Measurements from ENCODE around the gene MAMSTR.
A peak's percentile ranks its signal among the peaks of the same experiment; 100 is the strongest.
"Not testable (repeated sequence)": the region's sequence is repeated elsewhere in the genome, so short reads cannot be mapped to it uniquely, and the experiment has no call there.

The MAMSTR gene

DNA sequence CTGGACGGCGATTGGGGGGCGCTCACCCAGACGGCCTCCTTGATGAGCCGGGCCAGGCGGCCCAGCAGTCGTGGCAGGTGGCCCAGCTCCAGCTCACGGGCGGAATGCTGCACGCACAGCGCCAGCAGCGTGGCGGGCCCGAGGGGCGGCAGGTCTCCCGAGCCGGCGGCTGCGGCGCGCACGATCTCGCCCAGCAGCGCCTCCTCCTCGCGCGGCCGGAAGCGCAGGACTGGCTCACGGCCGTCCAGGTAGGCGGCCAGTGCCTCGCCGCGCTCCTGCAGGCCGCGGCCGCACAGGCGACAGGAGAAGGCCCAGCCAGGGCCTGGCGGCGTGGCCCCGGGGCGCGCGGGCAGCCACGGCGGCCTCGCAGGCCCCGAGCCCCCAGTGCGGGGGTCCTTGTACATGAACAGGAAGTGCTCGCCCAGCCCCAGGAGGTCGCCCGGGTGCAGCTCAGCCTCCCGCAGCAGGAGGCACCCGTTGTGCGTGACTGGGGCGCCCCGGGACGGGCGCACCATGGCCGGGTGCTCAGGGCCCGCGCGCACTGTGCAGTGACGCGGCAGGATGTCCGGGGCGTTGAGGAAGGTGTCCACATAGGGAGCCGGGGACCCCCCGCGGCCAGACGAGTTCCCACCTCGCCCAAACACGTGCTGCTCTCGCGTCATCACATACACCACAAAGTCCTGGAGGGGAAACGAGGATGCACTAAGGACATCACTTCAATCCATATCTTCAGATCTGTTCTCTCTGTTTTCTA is 9.6 kb upstream of the MAMSTR start:
- Histone ChIP-seq H3K27me3 (no peaks in the 10 kb centered on the region), H3K4me3 (no peak overlapping the region; a peak in 1 of 20 replicates), H3K4me1 (peaks cover 26 to 34% (median 30%) of the 10 kb centered on the region in 10 experiments), H3K4me2 (no peak overlapping the region), H3K9me3 (replicated peaks in 1 of 11) (peaks cover 31 to 64% (median 57%) of the 10 kb centered on the region in 11 experiments), H4K20me1 (no peaks in the 10 kb centered on the region), H3K27ac (no peak overlapping the region), H3K9ac (no peak overlapping the region), H3K36me3 (peaks cover 5 to 91% (median 86%) of the 10 kb centered on the region in 11 experiments; a peak in 21 of 22 replicates)
- no peak for TF ChIP-seq Cebpa-rat (IDR thresholded peaks at IDR 0.05)

GRCh38 chr19:48726556-48726955 is 7.0 kb upstream of the MAMSTR start:
- H3K4me3 ChIP-seq = peak overlapping the region in 5 of 10 experiments; percentile 13 to 50 (median 35); a peak in 8 of 20 replicates
- peaks cover 4 to 91% (median 82%) of the 10 kb centered on the region in 11 experiments; a peak in 21 of 22 replicates for H3K36me3 ChIP-seq
- peaks cover 26 to 38% (median 35%) of the 10 kb centered on the region in 10 experiments for H3K4me1 ChIP-seq
- H3K27me3 ChIP-seq = no peaks in the 10 kb centered on the region
- peaks cover 31 to 61% (median 55%) of the 10 kb centered on the region in 11 experiments for H3K9me3 ChIP-seq (replicated peaks in 1 of 11)
- no peak for TF ChIP-seq Cebpa-rat (IDR thresholded peaks at IDR 0.05)
- no peaks in the 10 kb centered on the region for H4K20me1 ChIP-seq
- H3K4me2 ChIP-seq = peak overlapping the region; percentile 49 to 86 (median 66); a peak in 19 of 22 replicates
- H3K9ac ChIP-seq = peak overlapping the region in 2 of 11 experiments; percentile 71 to 72; a peak in 2 of 22 replicates
- peak overlapping the region; percentile 80 to 93 (median 87); a peak in 21 of 22 replicates for H3K27ac ChIP-seq

DNA sequence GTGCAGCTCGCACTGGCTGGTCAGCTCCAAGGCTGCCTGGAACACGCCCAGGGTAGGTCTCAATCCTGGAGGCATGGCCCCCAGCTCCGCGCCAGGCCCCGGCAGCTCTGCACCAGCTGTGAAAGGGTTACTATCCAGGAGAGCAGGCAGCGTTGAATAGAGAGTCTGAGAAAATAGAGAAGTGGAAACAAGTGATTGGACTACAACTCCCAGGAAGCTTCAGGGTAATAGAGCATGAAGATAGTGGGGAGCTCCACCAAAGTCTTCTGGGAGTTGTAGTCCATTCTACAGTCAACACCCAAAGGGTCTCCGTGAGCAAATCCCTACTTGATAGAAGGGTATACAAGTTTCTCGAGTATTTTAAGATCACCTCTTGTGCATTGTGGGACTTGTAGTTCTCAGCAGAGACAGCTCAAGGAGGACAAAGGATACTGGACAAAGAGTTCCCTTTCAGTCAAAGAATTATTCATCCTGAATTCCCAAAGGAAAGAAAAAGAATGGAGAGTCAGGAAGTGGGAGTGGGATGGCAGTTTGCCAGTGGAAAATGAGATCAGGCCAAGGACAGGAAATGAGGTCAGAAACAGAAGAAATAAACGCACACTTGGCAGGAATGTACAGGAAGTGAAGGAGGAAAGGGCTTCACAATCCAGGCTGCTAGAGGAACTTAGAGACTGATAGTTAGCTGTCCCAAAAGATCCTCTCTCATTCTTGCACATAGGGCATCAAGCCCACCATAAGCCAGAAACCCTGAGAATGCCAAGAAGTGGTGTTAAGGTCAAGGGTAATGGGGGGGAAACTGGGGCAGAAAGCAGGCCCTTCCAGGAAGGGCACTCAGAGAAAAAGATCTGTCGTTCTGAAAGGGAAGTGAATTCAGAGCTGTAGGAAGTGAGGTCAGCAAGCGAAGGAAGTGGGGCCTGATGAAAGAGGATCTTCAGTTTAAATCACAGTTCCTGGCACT is 5.5 kb upstream of the MAMSTR start:
- H3K4me2 ChIP-seq = peak overlapping the region; percentile 49 to 86 (median 66)
- peak overlapping the region; percentile 60 to 76 (median 71); a peak in 21 of 22 replicates for H3K9ac ChIP-seq
- TF ChIP-seq Cebpa-rat (IDR thresholded peaks at IDR 0.05) = no peak
- no peaks in the 10 kb centered on the region for H3K27me3 ChIP-seq
- peaks cover 31 to 46% (median 41%) of the 10 kb centered on the region in 11 experiments for H3K9me3 ChIP-seq (replicated peaks in 1 of 11)
- peaks cover 30 to 48% (median 44%) of the 10 kb centered on the region in 10 experiments for H3K4me1 ChIP-seq
- no peaks in the 10 kb centered on the region for H4K20me1 ChIP-seq
- H3K36me3 ChIP-seq = peaks cover 0 to 80% (median 68%) of the 10 kb centered on the region in 11 experiments; a peak in 20 of 22 replicates
- H3K27ac ChIP-seq = peak overlapping the region; percentile 80 to 93 (median 87)
- H3K4me3 ChIP-seq = peak overlapping the region in 6 of 10 experiments; percentile 2 to 44 (median 30); a peak in 4 of 20 replicates

DNA sequence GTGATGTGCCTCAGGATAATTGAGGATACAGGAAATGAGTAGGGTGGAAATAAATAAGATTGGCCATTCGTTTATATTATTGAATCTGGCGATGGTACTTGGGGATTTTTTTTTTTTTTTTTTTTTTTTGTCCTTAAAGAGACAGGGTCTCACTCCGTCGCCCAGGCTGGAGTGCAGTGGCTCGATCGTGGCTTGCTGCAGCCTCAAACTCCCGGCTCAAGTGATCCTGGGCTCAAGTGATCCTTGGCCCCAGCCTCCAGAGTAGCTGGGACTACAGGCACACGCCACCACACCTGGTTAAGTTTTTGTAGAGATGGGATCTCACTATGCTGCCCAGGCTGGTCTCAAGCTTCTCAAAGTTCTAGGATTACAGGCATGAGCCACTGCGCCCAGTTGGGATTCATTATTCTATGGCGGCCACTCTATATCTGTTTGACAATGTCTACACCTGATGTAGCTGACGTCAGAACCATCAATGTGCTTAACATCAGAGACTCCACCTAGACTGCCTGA is 2.7 kb upstream of the MAMSTR start:
- H3K4me3 ChIP-seq = no peak overlapping the region
- H3K27me3 ChIP-seq = no peaks in the 10 kb centered on the region
- H3K9me3 ChIP-seq (replicated peaks in 1 of 11) = peaks cover 14 to 23% (median 16%) of the 10 kb centered on the region in 11 experiments; a peak in 21 of 22 replicates
- H3K9ac ChIP-seq = no peak overlapping the region
- H3K36me3 ChIP-seq = peaks cover 0 to 51% (median 39%) of the 10 kb centered on the region in 11 experiments; a peak in 19 of 22 replicates
- no peak overlapping the region for H3K27ac ChIP-seq
- H3K4me2 ChIP-seq = no peak overlapping the region
- no peaks in the 10 kb centered on the region for H4K20me1 ChIP-seq
- TF ChIP-seq Cebpa-rat (IDR thresholded peaks at IDR 0.05) = no peak
- peaks cover 33 to 61% (median 55%) of the 10 kb centered on the region in 10 experiments for H3K4me1 ChIP-seq

- Histone ChIP-seq H3K27ac (peak overlapping the region; percentile 14 to 90 (median 81); a peak in 21 of 22 replicates), H3K9ac (peak overlapping the region; percentile 23 to 85 (median 79); a peak in 21 of 22 replicates), H3K36me3 (peaks cover 0 to 36% (median 26%) of the 10 kb centered on the region in 11 experiments; a peak in 14 of 22 replicates), H4K20me1 (no peaks in the 10 kb centered on the region), H3K4me1 (peaks cover 21 to 53% (median 41%) of the 10 kb centered on the region in 10 experiments), H3K27me3 (no peaks in the 10 kb centered on the region), H3K4me3 (peak overlapping the region; percentile 47 to 72 (median 59)), H3K9me3 (replicated peaks in 1 of 11) (peaks cover 0 to 8% (median under 1%) of the 10 kb centered on the region in 11 experiments; a peak in 16 of 22 replicates), H3K4me2 (peak overlapping the region; percentile 65 to 93 (median 79))
- no peak for TF ChIP-seq Cebpa-rat (IDR thresholded peaks at IDR 0.05)
Observed at GRCh38 chr19:48720613-48721296, 1.2 kb upstream of the MAMSTR start.

DNA sequence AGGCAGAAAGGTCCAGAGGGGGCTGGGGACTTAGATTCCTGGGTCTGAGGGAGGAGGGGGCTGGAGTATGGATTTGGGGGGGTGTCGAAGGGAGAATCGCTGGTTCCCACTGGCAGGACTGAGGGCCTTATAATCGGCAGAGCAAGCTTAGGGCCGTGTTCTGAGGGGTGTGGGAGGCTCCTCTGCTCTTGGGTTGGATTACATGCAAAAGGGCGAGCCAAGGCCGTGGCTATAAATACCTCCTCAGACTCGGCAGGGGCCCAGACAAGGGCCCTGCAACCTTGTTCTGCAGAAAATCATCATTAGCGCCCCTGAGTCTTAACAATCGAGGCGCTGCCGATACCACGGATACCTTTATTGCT is 707 bp upstream of the MAMSTR start:
- Histone ChIP-seq H3K36me3 (peaks cover 0 to 35% (median 26%) of the 10 kb centered on the region in 11 experiments; a peak in 14 of 22 replicates), H3K9me3 (replicated peaks in 1 of 11) (peaks cover 0 to 3% (median 0%) of the 10 kb centered on the region in 11 experiments; a peak in 1 of 22 replicates), H3K9ac (peak overlapping the region in 9 of 11 experiments; percentile 70 to 85 (median 80); a peak in 17 of 22 replicates), H3K27me3 (no peaks in the 10 kb centered on the region), H3K4me2 (peak overlapping the region; percentile 65 to 93 (median 79)), H3K4me3 (peak overlapping the region; percentile 47 to 72 (median 59); a peak in 19 of 20 replicates), H4K20me1 (no peaks in the 10 kb centered on the region), H3K4me1 (peaks cover 21 to 53% (median 41%) of the 10 kb centered on the region in 10 experiments), H3K27ac (peak overlapping the region; percentile 14 to 90 (median 81); a peak in 19 of 22 replicates)
- TF ChIP-seq Cebpa-rat (IDR thresholded peaks at IDR 0.05) = no peak

- H3K4me2 ChIP-seq = peak overlapping the region in 5 of 11 experiments; percentile 65 to 93 (median 79); a peak in 6 of 22 replicates
- peak overlapping the region in 2 of 11 experiments; percentile 16 to 82; a peak in 2 of 22 replicates for H3K9ac ChIP-seq
- peaks cover 0 to 25% (median 19%) of the 10 kb centered on the region in 11 experiments; a peak in 13 of 22 replicates for H3K36me3 ChIP-seq
Observed at GRCh38 chr19:48718711-48719231, 754 bp downstream of the MAMSTR start.

GRCh38 chr19:48718106-48718505 is 1.4 kb downstream of the MAMSTR start:
- not testable (repeated sequence) for H4K20me1 ChIP-seq; H3K4me3 ChIP-seq; H3K9ac ChIP-seq; H3K9me3 ChIP-seq (replicated peaks in 1 of 11); H3K27me3 ChIP-seq; H3K4me2 ChIP-seq; H3K27ac ChIP-seq
- H3K36me3 ChIP-seq = peaks cover 0 to 19% (median 15%) of the 10 kb centered on the region in 11 experiments; a peak in 13 of 22 replicates
- peaks cover 23 to 52% (median 44%) of the 10 kb centered on the region in 10 experiments for H3K4me1 ChIP-seq

More at GRCh38 chr19:48718711-48719231, 754 bp downstream of the MAMSTR start:
- no peaks in the 10 kb centered on the region for H4K20me1 ChIP-seq
- peak overlapping the region in 2 of 11 experiments; percentile 16 to 72; a peak in 3 of 22 replicates for H3K27ac ChIP-seq
- TF ChIP-seq Cebpa-rat (IDR thresholded peaks at IDR 0.05) = no peak
- no peak overlapping the region for H3K4me3 ChIP-seq
- no peaks in the 10 kb centered on the region for H3K9me3 ChIP-seq (replicated peaks in 1 of 11)
- H3K4me1 ChIP-seq = peaks cover 18 to 47% (median 38%) of the 10 kb centered on the region in 10 experiments
- no peaks in the 10 kb centered on the region for H3K27me3 ChIP-seq

All from BLaER1 treated with 17β-estradiol and CSF1 and Interleukin-3, amounts not matched to agents 10 nM and 100 nM (cell line).